AG09309 (cell line): ENCODE results near the gene SLC27A2.
"Not testable (repeated sequence)": the region's sequence is repeated elsewhere in the genome, so short reads cannot be mapped to it uniquely, and the experiment has no call there.

Experiments used
- DNase-seq: peaks from one replicate; pipeline ENCODE4 v3.0.0-alpha.2; 2010; ENCODE audit warnings: low read depth
- H3K4me3 ChIP-seq: 2 replicates; pipeline ENCODE4 v1.5.1; 2011; ENCODE audit warnings: mild to moderate bottlenecking, low read depth, low read length, moderate library complexity; ENCODE audit not compliant: control insufficient read depth
- TF ChIP-seq, protein P1 (sequence below): IDR thresholded peaks from 2 replicates; pipeline ENCODE4 v1.5.1; 2011; ENCODE audit warnings: mild to moderate bottlenecking, low read depth, low read length, inconsistent platforms; ENCODE audit not compliant: insufficient read depth, control insufficient read depth; ENCODE audit errors: missing control alignments

The SLC27A2 gene

GRCh38 chr15:50187997-50188396 is 6.0 kb downstream of the SLC27A2 start:
- H3K4me3 ChIP-seq: no peak overlapping the region
- DNase-seq: no peak
- TF ChIP-seq, protein P1, sequence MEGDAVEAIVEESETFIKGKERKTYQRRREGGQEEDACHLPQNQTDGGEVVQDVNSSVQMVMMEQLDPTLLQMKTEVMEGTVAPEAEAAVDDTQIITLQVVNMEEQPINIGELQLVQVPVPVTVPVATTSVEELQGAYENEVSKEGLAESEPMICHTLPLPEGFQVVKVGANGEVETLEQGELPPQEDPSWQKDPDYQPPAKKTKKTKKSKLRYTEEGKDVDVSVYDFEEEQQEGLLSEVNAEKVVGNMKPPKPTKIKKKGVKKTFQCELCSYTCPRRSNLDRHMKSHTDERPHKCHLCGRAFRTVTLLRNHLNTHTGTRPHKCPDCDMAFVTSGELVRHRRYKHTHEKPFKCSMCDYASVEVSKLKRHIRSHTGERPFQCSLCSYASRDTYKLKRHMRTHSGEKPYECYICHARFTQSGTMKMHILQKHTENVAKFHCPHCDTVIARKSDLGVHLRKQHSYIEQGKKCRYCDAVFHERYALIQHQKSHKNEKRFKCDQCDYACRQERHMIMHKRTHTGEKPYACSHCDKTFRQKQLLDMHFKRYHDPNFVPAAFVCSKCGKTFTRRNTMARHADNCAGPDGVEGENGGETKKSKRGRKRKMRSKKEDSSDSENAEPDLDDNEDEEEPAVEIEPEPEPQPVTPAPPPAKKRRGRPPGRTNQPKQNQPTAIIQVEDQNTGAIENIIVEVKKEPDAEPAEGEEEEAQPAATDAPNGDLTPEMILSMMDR: no peak

DNA sequence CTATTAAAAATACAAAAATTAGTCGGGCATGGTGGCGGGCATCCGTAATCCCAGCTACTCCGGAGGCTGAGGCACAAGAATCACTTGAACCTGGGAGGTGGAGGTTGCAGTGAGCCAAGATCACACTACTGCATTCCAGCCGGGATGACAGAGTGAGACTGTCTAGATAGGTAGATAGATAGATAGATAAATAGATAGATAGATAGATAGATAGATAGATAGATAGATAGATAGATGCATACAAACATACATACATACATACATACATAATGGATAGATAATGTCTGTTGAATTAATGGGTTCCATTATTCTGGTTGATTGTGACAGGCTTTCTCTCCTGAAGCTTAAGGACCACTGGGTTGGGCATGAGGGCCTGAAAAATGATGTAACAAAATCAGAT is 6.8 kb downstream of the SLC27A2 start:
- H3K4me3 ChIP-seq, DNase-seq: not testable (repeated sequence)

DNA sequence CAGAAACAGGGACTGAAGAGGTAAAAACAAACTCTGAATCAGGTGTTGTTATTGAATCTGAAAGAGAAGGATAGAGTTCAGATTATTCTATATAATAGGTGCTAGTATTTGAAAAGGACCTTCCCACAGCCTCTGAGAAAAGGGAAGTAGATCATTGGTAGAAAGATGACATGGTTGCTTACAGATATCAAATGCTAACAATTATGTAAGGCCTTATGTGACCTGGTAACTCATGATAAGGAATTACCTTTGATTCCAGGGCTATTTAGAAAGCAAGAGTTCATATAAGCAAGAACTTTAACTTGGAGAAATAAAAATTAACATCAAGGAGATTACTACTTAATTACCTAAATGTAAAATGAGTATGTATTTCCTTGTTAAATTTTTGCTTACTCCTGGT is 7.6 kb downstream of the SLC27A2 start:
- TF ChIP-seq, protein P1: no peak
- no peak for DNase-seq
- no peak overlapping the region for H3K4me3 ChIP-seq

DNA sequence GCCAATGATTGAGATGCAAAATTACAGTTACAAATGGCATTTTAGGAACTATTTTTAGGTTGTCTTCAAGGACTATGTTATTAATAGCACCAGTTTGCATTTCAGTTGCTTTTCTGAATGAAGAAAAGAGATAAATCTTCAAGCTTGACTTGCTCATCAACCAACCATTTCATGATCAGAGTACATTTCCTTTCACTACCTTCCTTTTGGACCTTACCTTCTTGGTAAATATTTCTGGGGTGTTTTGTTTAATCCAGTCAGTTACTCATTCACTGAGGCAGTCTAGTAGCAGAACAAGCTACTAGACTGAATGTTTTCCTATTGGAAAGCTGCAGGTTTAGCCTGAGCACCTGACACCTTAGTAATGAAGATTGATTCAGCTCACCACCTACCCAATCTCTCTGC is 8.2 kb downstream of the SLC27A2 start:
- no peak for DNase-seq
- H3K4me3 ChIP-seq: no peak overlapping the region
- TF ChIP-seq, protein P1: no peak

DNA sequence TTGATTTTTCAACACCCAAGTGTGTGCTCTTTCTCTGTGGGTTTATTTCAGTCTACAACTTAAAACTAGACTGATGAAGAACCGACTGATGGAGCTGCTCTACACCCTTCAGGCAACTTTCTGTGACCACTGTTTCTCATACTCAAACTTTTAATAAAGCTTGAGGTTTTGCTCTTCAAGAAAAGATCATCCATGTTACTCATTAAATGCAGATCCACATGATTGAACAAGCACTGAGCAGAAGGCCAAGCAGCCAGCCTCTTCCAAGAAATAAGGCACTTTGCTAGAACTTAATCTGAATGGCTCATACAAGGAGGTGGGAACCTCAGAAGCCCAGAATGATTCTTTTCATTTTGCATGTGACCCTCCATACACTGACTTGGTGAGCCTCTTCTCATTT is 8.7 kb downstream of the SLC27A2 start:
- TF ChIP-seq, protein P1: no peak
- no peak overlapping the region for H3K4me3 ChIP-seq
- DNase-seq: no peak

GRCh38 chr15:50192164-50192563 is 10.2 kb downstream of the SLC27A2 start:
- DNase-seq: no peak
- TF ChIP-seq, protein P1: no peak

GRCh38 chr15:50192926-50193620 is 11.1 kb downstream of the SLC27A2 start:
- TF ChIP-seq, protein P1: no peak

More at GRCh38 chr15:50192164-50192563, 10.2 kb downstream of the SLC27A2 start:
- no peak overlapping the region for H3K4me3 ChIP-seq

More at GRCh38 chr15:50192926-50193620, 11.1 kb downstream of the SLC27A2 start:
- no peak for DNase-seq
- H3K4me3 ChIP-seq: no peak overlapping the region
